HG03095 (cell line): ENCODE data around the gene LOC128125822.
"Not testable (repeated sequence)": the region's sequence is repeated elsewhere in the genome, so short reads cannot be mapped to it uniquely, and the experiment has no call there.

ENCODE experiments used
- ATAC-seq: cut with Tn5 transposase; IDR thresholded peaks from one replicate; pipeline ENCODE4 v1.9.1; 2021; ENCODE audit warnings: moderate library complexity; ENCODE audit not compliant: unreplicated experiment

Gene LOC128125822

GRCh38 chr6:63572044-63572746, at the start of gene LOC128125822, which contains the start of gene PTP4A1:
LOC128125822 (plus strand) TSS chr6:63572480.
PTP4A1 (plus strand) TSS chr6:63572480; CDS start chr6:63576881, 4,401 bp downstream.
- ATAC-seq: peak; percentile 88

- not testable (repeated sequence) for ATAC-seq
Observed at GRCh38 chr6:63522911-63523287, 49.4 kb upstream of the LOC128125822 start.

- no peak for ATAC-seq
Observed at GRCh38 chr6:63523630-63524029, 48.6 kb upstream of the LOC128125822 start.

GRCh38 chr6:63525186-63525878, 46.9 kb upstream of the LOC128125822 start:
- ATAC-seq: no peak

GRCh38 chr6:63526931-63527330, 45.3 kb upstream of the LOC128125822 start:
- ATAC-seq: no peak

- no peak for ATAC-seq
Observed at GRCh38 chr6:63527658-63528514, 44.4 kb upstream of the LOC128125822 start.

- ATAC-seq: no peak
Observed at GRCh38 chr6:63529498-63529897, 42.8 kb upstream of the LOC128125822 start.

GRCh38 chr6:63530182-63530581, 42.1 kb upstream of the LOC128125822 start:
- no peak for ATAC-seq

- ATAC-seq: no peak
Observed at GRCh38 chr6:63530991-63531390, 41.3 kb upstream of the LOC128125822 start.

GRCh38 chr6:63533026-63533425, 39.3 kb upstream of the LOC128125822 start:
- no peak for ATAC-seq

GRCh38 chr6:63533952-63534351, 38.3 kb upstream of the LOC128125822 start:
- no peak for ATAC-seq

- no peak for ATAC-seq
Observed at GRCh38 chr6:63537201-63537958, 34.9 kb upstream of the LOC128125822 start.

- no peak for ATAC-seq
Observed at GRCh38 chr6:63537959-63538300, 34.4 kb upstream of the LOC128125822 start.

GRCh38 chr6:63538550-63538949, 33.7 kb upstream of the LOC128125822 start:
- ATAC-seq: no peak

- no peak for ATAC-seq
Observed at GRCh38 chr6:63543001-63543400, 29.3 kb upstream of the LOC128125822 start.

GRCh38 chr6:63543982-63544381, 28.3 kb upstream of the LOC128125822 start:
- no peak for ATAC-seq

GRCh38 chr6:63546236-63546635, 26.0 kb upstream of the LOC128125822 start:
- ATAC-seq: no peak

- no peak for ATAC-seq
Observed at GRCh38 chr6:63546697-63547096, 25.6 kb upstream of the LOC128125822 start.

GRCh38 chr6:63549076-63549475, 23.2 kb upstream of the LOC128125822 start:
- no peak for ATAC-seq

GRCh38 chr6:63553208-63553607, 19.1 kb upstream of the LOC128125822 start:
- peak; percentile 98 for ATAC-seq

- ATAC-seq: no peak
Observed at GRCh38 chr6:63553900-63554299, 18.4 kb upstream of the LOC128125822 start.
